Daoy (cell line): Measurements from ENCODE around the gene G6PC3. TPM values are rescaled to one million over a fixed set of nuclear protein-coding genes. Genes with fewer than 3 reads are reported as not detected.
A peak's percentile ranks its signal among the peaks of the same experiment; 100 is the strongest.
"Not testable (repeated sequence)": the region's sequence is repeated elsewhere in the genome, so short reads cannot be mapped to it uniquely, and the experiment has no call there.

Experiments
- DNase-seq: peaks from one replicate; pipeline ENCODE4 v3.0.0-alpha.2; 2015; ENCODE audit warnings: low read depth
- total RNA-seq: library from RNA; depleted of rRNA; stranded (reverse); fragments of >200 nt; shearing (Covaris generic); gene quantifications from 2 replicates; pipeline ENCODE4 v1.2.3, GENCODE V29; 2014; rRNA removed

The G6PC3 gene, protein sequence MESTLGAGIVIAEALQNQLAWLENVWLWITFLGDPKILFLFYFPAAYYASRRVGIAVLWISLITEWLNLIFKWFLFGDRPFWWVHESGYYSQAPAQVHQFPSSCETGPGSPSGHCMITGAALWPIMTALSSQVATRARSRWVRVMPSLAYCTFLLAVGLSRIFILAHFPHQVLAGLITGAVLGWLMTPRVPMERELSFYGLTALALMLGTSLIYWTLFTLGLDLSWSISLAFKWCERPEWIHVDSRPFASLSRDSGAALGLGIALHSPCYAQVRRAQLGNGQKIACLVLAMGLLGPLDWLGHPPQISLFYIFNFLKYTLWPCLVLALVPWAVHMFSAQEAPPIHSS
- total RNA-seq, result 22.6 and 30.1 TPM in 2 replicates

GRCh38 chr17:44070455-44071197 lies at the start of gene G6PC3:
TSS of gene G6PC3 (plus strand) at chr17:44070735. CDS start at chr17:44070966, 231 bp downstream.
- peak; percentile 96 for DNase-seq

DNA sequence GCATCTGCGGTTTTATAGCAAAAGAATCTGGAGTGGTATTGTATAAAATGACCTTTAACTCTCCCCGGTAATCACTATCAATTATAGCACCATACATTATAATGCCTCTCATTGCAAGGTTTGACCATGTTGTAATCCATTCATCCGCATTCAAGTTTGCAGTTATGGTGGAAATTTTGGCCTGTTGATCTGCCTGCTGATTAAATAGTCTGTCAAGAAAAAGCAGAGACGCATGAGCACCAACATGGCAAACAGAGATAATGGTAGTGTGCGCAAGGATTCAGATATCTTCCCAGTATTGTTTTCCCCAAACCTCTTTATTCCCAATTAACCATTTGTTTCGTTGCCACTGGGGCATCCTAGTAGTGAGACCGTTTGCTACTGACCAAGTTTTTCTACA lies 49.3 kb upstream of the G6PC3 start:
- DNase-seq, result not testable (repeated sequence)

GRCh38 chr17:44022246-44022645 lies 48.3 kb upstream of the G6PC3 start:
- no peak for DNase-seq

DNA sequence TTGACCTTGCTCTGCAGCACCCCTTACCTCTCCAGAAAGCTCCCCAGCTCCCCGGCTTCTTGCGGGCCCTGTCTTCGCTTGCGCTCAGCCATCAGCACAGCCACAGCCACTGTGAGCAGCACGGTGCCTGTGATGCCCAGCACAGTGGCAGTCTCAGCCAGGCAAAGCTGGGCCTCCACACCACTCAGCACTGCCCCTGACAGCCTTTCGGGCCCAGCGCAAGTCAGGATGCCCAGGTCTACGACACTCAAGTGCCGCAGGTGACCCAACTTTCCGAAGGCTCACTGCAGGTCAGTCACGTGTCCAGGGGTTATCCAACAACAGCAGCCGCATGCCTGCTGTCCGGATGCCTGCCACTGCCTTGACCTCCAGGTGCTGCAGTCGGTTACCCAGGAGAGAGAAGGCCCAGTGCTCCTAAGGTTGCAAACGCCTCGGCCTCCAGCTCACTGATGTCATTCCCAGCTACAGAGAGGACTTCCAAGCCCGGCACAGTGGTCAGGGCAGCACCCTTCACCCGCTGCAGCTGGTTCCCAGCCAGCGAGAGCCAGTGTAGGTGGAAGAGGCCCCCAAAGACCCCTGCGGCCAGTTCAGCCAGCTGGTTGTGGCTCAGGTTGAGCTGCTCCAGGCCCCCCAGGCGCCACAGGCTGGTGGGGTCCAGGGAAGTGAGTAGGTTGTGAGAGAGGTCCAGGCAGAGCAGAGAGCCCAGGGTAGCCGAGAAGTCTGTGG lies 46.8 kb upstream of the G6PC3 start:
- DNase-seq, result no peak

DNA sequence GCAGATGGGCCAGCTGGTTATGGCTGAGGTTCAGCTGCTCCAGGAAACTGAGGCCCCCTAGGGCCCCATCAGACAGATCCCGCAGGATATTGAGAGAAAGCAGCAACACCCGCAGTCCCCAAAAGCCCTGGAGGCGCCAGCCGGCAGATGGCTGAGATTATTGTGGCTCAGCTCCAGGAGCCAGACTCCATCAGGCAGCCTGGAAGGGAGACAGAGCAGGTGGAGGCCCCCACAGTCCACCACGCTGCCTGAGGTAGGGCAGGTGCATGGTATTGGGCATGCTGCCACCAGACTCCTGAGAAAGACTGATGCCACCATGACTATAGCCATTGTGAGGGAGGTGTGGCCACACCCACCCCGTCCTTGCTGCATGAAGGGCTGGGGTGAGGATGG lies 46.3 kb upstream of the G6PC3 start:
- no peak for DNase-seq

- no peak for DNase-seq
Measured at GRCh38 chr17:44024853-44025252, 45.7 kb upstream of the G6PC3 start.

GRCh38 chr17:44029736-44030135 lies 40.8 kb upstream of the G6PC3 start:
- DNase-seq, result no peak

DNA sequence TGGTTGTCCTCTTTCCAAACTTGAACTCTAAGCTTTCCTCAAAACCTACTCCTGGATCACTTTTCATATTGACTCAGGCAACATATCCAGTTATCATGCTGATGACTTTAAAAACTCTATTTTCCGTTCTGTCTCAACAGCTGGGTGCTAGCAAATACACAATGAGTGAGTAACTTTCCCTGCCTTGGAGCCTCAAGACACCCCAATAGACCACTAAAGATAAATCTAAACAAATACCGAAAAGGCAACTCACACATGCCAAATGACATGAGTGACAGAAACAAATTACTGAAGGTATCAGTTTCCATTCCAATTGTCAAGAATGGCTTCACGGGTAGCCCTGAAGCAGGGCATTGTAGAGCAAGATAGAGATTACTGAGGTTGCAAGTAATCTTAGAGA lies 40.1 kb upstream of the G6PC3 start:
- no peak for DNase-seq

DNA sequence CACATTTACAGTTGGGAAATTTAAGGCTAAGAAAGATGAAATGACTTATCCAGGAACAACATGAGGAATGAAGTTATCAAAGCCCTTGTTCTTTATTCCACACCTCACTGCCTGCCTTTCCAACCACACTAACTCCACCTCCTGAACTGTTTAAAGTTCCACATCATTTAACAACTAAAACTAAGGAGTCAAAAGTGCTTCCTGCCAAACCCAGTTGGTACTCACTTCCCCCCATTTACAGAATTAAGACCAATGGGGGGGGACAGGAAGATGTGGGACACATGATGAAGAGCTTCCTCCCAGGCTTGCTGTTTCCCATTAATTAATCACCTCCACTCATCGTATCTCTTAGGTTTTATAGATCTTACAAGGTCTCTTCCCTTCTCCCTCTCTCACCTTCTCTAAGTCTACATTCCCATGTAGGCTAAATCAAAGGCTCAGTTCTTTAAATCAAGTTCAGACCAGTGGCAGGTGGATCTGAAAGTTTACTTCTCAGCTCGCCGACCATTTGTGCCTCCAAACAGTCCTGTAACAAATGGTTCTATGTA lies 36.6 kb upstream of the G6PC3 start:
- DNase-seq, result no peak

- not testable (repeated sequence) for DNase-seq
Measured at GRCh38 chr17:44034688-44035087, 35.8 kb upstream of the G6PC3 start.

DNA sequence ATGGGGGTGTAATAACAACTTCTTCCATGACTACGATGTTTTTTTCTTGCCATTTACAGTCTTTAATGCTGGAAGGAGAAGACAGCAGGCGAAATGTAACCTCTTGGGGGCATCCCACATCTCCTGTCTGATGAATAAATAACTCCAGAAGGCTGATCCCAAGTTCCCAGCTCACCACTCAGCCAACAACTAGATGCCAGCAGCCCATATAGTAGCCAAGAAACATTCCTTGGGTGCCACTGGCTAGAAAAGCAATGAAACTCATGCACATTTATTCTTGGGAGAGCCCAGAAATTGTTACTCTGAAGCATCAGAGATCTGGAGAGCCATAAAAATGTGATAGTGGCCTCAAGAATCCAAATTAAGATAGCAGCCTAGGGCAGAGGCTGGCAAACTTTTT lies 33.1 kb upstream of the G6PC3 start:
- no peak for DNase-seq

- no peak for DNase-seq
Measured at GRCh38 chr17:44038604-44039011, 31.9 kb upstream of the G6PC3 start.

DNA sequence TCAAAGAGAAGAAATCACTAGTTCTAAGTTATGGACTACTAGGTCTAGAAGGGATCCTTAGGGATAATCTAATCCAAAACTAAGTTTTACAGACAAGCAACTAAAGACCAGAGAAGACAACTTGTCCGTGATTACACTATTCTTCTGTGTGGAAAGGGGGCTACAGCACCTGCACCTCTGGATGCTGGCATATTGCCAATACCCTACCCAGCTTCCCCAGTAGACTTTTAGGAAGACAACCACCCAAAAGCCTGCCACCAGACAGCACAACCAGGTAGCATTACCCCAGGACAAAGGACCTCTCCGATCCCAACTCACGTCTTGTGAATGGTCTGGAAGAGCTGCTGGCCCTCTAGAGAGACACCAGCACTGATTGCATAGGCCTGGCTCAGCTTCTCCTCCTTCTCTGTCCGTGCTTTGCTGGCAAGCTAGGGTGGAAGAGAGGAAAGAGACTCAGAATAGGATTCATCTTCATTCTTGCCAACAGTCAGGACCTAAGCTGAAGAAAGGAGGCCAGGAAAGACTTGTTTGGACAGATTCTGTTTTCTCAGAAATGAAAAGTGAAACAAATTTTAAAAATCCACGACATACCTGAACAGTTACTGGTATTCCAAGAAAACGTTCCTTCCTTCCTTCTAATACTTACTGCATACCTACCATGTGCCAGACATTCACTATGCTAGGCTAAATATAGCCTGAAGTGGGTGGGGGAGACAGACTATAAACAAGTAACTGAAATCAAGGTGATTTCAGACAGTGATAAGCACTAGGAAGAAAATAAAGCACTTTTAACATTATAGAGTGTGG lies 30.5 kb upstream of the G6PC3 start:
- no peak for DNase-seq

GRCh38 chr17:44043272-44043696 lies 27.3 kb upstream of the G6PC3 start:
- DNase-seq, result no peak

DNA sequence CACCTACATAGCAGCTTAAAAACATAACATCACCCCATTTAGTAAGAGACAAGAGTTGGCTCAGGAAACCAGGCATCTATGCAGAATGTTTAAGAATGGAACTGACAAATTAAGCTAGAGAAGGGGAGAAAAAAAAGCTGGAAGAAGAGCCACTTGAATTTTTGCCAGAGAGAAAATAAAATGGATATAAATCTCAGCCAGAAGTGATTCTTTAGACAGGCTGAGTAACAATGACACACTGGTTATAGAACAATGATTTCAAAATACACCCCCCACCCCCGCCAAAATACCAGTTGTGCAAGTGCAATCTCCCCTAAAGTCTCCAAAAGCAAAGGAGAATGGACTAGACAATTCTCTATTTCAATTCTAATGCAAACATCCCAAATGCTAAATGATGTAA lies 26.5 kb upstream of the G6PC3 start:
- DNase-seq, result no peak

DNA sequence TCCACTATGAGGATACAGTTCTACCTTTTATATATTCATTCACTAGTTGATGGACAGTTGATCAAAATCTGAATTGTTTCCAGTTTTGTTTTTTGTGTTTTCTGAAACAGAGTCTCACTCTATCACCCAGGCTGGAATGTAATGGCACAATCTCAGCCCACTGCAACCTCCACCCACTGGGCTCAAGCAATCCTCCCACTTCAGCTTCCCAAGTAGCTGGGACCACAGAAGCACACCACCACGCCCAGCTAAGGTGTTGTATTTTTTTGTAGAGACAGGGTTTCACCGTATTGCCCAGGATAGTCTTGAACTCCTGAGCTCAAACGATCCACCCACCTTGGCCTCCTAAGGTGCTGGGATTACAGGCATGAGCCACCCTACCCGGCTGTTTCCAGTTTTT lies 25.0 kb upstream of the G6PC3 start:
- no peak for DNase-seq

GRCh38 chr17:44046893-44047292 lies 23.6 kb upstream of the G6PC3 start:
- not testable (repeated sequence) for DNase-seq

DNA sequence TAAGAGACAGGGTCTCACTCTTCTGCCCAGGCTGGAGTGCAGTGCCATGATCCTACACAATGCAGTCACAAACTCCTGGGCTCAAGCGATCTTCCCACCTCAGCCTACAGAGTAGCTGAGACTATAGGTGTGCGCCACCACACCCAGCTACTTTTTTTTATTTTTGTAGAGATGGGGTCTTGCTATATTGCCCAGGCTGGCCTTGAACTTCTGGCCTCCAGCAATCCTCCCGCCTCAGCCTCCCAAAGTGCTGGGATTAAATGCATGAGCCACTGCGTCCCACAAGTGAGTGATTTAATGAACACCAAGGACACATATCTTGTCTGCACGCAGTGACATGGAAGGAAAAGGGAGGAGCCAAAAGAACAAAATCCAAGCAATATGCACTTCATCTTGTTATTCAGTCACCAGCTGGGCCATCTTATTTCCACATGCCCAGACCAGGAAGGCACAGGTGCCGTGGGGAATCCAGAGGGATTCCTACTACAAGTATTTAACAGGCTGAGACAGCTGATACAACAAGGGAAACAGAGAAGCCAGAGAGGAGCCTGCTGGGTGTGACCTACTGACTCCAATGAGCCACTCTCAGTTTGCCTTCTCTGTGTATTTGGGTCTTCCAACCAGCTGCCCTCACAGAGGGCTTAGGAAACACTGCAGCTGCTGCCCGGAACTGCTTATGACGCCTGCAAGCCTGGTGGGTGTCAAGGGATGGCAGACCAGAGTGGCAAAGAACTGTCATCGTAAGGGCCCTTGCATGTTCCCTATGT lies 21.1 kb upstream of the G6PC3 start:
- DNase-seq, result no peak

- no peak for DNase-seq
Measured at GRCh38 chr17:44053125-44053872, 17.2 kb upstream of the G6PC3 start.
